GM23338 (cell line): ENCODE measurements around the gene SNX32. TPM values are rescaled to one million over a fixed set of nuclear protein-coding genes. Genes with fewer than 3 reads are reported as not detected.

ENCODE experiments used
- ATAC-seq: fragments of 200-7000 bp; cut with Tn5 transposase; 3 replicates; pipeline ENCODE4 v1.9.1; 2020
- DNase-seq: peaks from one replicate; pipeline ENCODE4 v3.0.0-alpha.2; 2015; ENCODE audit warnings: low spot score
- H2AFZ ChIP-seq: fragments of 200-600 bp; sonication (generic); 2 replicates; pipeline ENCODE4 v1.8.0; 2016; ENCODE audit warnings: antibody characterized with exemption, mild to moderate bottlenecking, moderate library complexity
- H3F3A ChIP-seq: fragments of 200-600 bp; sonication (generic); replicated peaks from 2 replicates; pipeline ENCODE4 v1.8.0; 2017; ENCODE audit warnings: antibody characterized with exemption, mixed run types, low read depth
- H3K27ac ChIP-seq: fragments of 200-600 bp; sonication (generic); 2 replicates; pipeline ENCODE4 v1.6.1; 2016; ENCODE audit warnings: low read depth
- H3K27me3 ChIP-seq: fragments of 200-600 bp; sonication (generic); 2 replicates; pipeline ENCODE4 v1.8.0; 2016; ENCODE audit warnings: mild to moderate bottlenecking, mixed run types, moderate library complexity; ENCODE audit not compliant: insufficient read depth
- H3K36me3 ChIP-seq: fragments of 200-600 bp; sonication (generic); 2 replicates; pipeline ENCODE4 v1.8.0; 2016; ENCODE audit warnings: mild to moderate bottlenecking; ENCODE audit not compliant: insufficient read depth
- H3K4me1 ChIP-seq: fragments of 200-600 bp; sonication (generic); 2 replicates; pipeline ENCODE4 v1.8.0; 2016; ENCODE audit warnings: mild to moderate bottlenecking, moderate library complexity; ENCODE audit not compliant: insufficient read depth
- H3K4me2 ChIP-seq: fragments of 200-600 bp; sonication (generic); 2 replicates; pipeline ENCODE4 v1.7.1; 2017; ENCODE audit warnings: mixed run types
- H3K4me3 ChIP-seq: fragments of 200-600 bp; sonication (generic); 2 replicates; pipeline ENCODE4 v1.6.1; 2016; ENCODE audit warnings: mixed run types
- H3K79me2 ChIP-seq: fragments of 200-600 bp; sonication (generic); replicated peaks from 2 replicates; pipeline ENCODE4 v1.8.0; 2017; ENCODE audit warnings: mild to moderate bottlenecking; ENCODE audit not compliant: insufficient read depth
- H3K9me2 ChIP-seq: fragments of 200-600 bp; sonication (generic); 2 replicates; pipeline ENCODE4 v1.8.0; 2017; ENCODE audit not compliant: insufficient read depth
- H4K20me1 ChIP-seq: fragments of 200-600 bp; sonication (generic); replicated peaks from 2 replicates; pipeline ENCODE4 v1.8.0; 2017; ENCODE audit warnings: mild to moderate bottlenecking; ENCODE audit not compliant: insufficient read depth
- H3K27ac Mint-ChIP-seq: 2 replicates; pipeline ENCODE4 v1.8.0; 2020; ENCODE audit warnings: inconsistent platforms, mild to moderate bottlenecking, moderate library complexity, mixed read lengths
- H3K27me3 Mint-ChIP-seq: 3 replicates; pipeline ENCODE4 v1.8.0; 2022; ENCODE audit warnings: low read depth, mild to moderate bottlenecking, moderate library complexity, mixed read lengths, inconsistent platforms; ENCODE audit not compliant: insufficient read depth, poor library complexity
- H3K36me3 Mint-ChIP-seq: 3 replicates; pipeline ENCODE4 v1.8.0; 2021; ENCODE audit warnings: low read depth, mild to moderate bottlenecking, inconsistent platforms, moderate library complexity, mixed read lengths
- H3K4me1 Mint-ChIP-seq: 3 replicates; pipeline ENCODE4 v1.8.0; 2020; ENCODE audit warnings: mild to moderate bottlenecking, inconsistent platforms, mixed read lengths
- H3K4me3 Mint-ChIP-seq: 3 replicates; pipeline ENCODE4 v1.8.0; 2021; ENCODE audit warnings: moderate library complexity, mild to moderate bottlenecking, inconsistent platforms, mixed read lengths
- H3K9me3 Mint-ChIP-seq: 3 replicates; pipeline ENCODE4 v1.8.0; 2020; ENCODE audit warnings: moderate library complexity, mild to moderate bottlenecking, inconsistent platforms, mixed read lengths
- CREB1 ChIP-seq: fragments of 250-450 bp; sonication (Bioruptor Pico); IDR thresholded peaks from 2 replicates; pipeline ENCODE4 v1.5.0; 2020; ENCODE audit warnings: low read depth, mild to moderate bottlenecking, moderate library complexity
- CTCF ChIP-seq, 2 experiments: fragments of 200-600 bp in 1 of 2; sonication (generic) in 1 of 2; conservative IDR thresholded peaks; 2 replicates each; pipeline versions ENCODE4 v1.5.1 to v1.6.1; 2016 to 2017; ENCODE audit warnings: antibody characterized with exemption in 2 of 2, low read depth in 2 of 2, mild to moderate bottlenecking in 2 of 2, moderate library complexity in 1 of 2
- EZH2 ChIP-seq: fragments of 200-600 bp; sonication (generic); IDR thresholded peaks from one replicate; pipeline ENCODE4 v1.8.0; 2017; ENCODE audit warnings: antibody characterized with exemption, mild to moderate bottlenecking, low read depth; ENCODE audit not compliant: unreplicated experiment
- EZH2phosphoT487 ChIP-seq: fragments of 200-600 bp; sonication (generic); IDR thresholded peaks from one replicate; pipeline ENCODE4 v1.8.1; 2018; ENCODE audit warnings: antibody characterized with exemption; ENCODE audit not compliant: unreplicated experiment
- JUNB ChIP-seq: IDR thresholded peaks from one replicate; pipeline ENCODE4 v1.6.1; 2016; ENCODE audit warnings: antibody characterized with exemption; ENCODE audit not compliant: unreplicated experiment
- NANOG ChIP-seq: IDR thresholded peaks from 2 replicates; pipeline ENCODE4 v1.6.1; 2016; ENCODE audit warnings: antibody characterized with exemption, borderline replicate concordance
- POLR2AphosphoS5 ChIP-seq: IDR thresholded peaks from 2 replicates; pipeline ENCODE4 v1.6.1; 2016; ENCODE audit warnings: antibody characterized with exemption, low read depth
- REST ChIP-seq: IDR thresholded peaks from one replicate; pipeline ENCODE4 v1.6.1; 2018; ENCODE audit warnings: antibody characterized with exemption; ENCODE audit not compliant: unreplicated experiment
- STAT1 ChIP-seq: IDR thresholded peaks from one replicate; pipeline ENCODE4 v1.6.1; 2016; ENCODE audit warnings: antibody characterized with exemption; ENCODE audit not compliant: unreplicated experiment
- ZNF114 ChIP-seq: fragments of 250-450 bp; sonication (Bioruptor Pico); IDR thresholded peaks from 2 replicates; pipeline ENCODE4 v1.5.0; 2020; ENCODE audit warnings: mild to moderate bottlenecking, moderate library complexity
- ZNF331 ChIP-seq: fragments of 250-450 bp; sonication (Bioruptor Pico); IDR thresholded peaks from 2 replicates; pipeline ENCODE4 v1.5.0; 2020; ENCODE audit warnings: low read depth, mild to moderate bottlenecking, moderate library complexity
- ZNF462 ChIP-seq: fragments of 250-450 bp; sonication (Bioruptor Pico); IDR thresholded peaks from 2 replicates; pipeline ENCODE4 v1.5.0; 2020; ENCODE audit warnings: mild to moderate bottlenecking, moderate library complexity
- polyA plus RNA-seq: library from polyadenylated mRNA; unstranded; fragments of >200 nt; fragmentation: Nextera tagmentation; extraction: Ambion mirVana; gene quantifications from 2 replicates; pipeline ENCODE4 v1.2.1, GENCODE V29; 2016
- total RNA-seq: library from RNA; depleted of rRNA; stranded (reverse); fragments of >200 nt; shearing (Covaris generic); gene quantifications from 2 replicates; pipeline ENCODE4 v1.2.3, GENCODE V29; 2014
- TF ChIP-seq, protein P1 (sequence below): IDR thresholded peaks from 2 replicates; pipeline ENCODE4 v1.6.1; 2016; ENCODE audit warnings: antibody characterized with exemption

Gene SNX32
- total and polyA plus RNA-seq, 2 experiments from 2014 or later, result 0.49 to 1.2 TPM

- Mint-ChIP-seq H3K27me3 (peaks cover 33% of the 10 kb centered on the region), H3K36me3 (peaks cover 39% of the 10 kb centered on the region), H3K27ac (no peak overlapping the region), H3K9me3 (no peaks in the 10 kb centered on the region; the same call in 1 of the 3 replicates), H3K4me1 (peaks cover 16% of the 10 kb centered on the region), H3K4me3 (no peak overlapping the region)
- peaks cover 8% of the 10 kb centered on the region; the same call in 1 of the 2 replicates for H3K4me1 ChIP-seq
- DNase-seq (no peak), ATAC-seq (no peak)
- peaks cover 11% of the 10 kb centered on the region for H3K79me2 ChIP-seq
- H3K4me3 ChIP-seq, result no peak overlapping the region
- no peak overlapping the region for H2AFZ ChIP-seq
- peaks cover 6% of the 10 kb centered on the region; the same call in 1 of the 2 replicates for H4K20me1 ChIP-seq
- H3K27me3 ChIP-seq, result peaks cover 13% of the 10 kb centered on the region; the same call in 1 of the 2 replicates
- H3F3A ChIP-seq, result peaks cover 23% of the 10 kb centered on the region
- H3K9me2 ChIP-seq, result no peaks in the 10 kb centered on the region
- peaks cover 4% of the 10 kb centered on the region; the same call in 1 of the 2 replicates for H3K36me3 ChIP-seq
- TF ChIP-seq ZNF462 (CRISPR knock-in tag), result no peak
- TF ChIP-seq JUNB, result no peak
- no peak for TF ChIP-seq POLR2AphosphoS5
- TF ChIP-seq ZNF114 (CRISPR knock-in tag), result no peak
- no peak for TF ChIP-seq EZH2phosphoT487
- no peak for TF ChIP-seq CREB1 (CRISPR knock-in tag)
- TF ChIP-seq EZH2, result no peak
- no peak for TF ChIP-seq STAT1
- TF ChIP-seq REST, result no peak
- TF ChIP-seq CTCF (conservative IDR thresholded peaks at IDR 0.05; ENCODE audit: low read depth in 2 of 2), result no peak
- TF ChIP-seq ZNF331 (CRISPR knock-in tag), result no peak
- TF ChIP-seq, protein P1, sequence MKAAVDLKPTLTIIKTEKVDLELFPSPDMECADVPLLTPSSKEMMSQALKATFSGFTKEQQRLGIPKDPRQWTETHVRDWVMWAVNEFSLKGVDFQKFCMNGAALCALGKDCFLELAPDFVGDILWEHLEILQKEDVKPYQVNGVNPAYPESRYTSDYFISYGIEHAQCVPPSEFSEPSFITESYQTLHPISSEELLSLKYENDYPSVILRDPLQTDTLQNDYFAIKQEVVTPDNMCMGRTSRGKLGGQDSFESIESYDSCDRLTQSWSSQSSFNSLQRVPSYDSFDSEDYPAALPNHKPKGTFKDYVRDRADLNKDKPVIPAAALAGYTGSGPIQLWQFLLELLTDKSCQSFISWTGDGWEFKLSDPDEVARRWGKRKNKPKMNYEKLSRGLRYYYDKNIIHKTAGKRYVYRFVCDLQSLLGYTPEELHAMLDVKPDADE, result no peak
- no peak for TF ChIP-seq NANOG
- H3K27ac ChIP-seq, result no peak overlapping the region
- H3K4me2 ChIP-seq, result no peak overlapping the region
These were observed 31.9 kb downstream of the SNX32 start for GRCh38 chr11:65865550-65866172.
